ENCODE results near the gene BST1. TPM values are rescaled to one million over a fixed set of nuclear protein-coding genes. Genes with fewer than 3 reads are reported as not detected.

Gene BST1
- 0.56 TPM in 1 of 2 replicates, not detected in the other for total RNA-seq (2014; rRNA removed; shearing (Covaris generic))

- DNase-seq (ENCODE audit: low spot score): no peak
Observed at GRCh38 chr4:15702941-15703403, at the start of gene BST1. Gene BST1 (plus strand): TSS chr4:15703065. CDS start chr4:15703145, 80 bp downstream.

GRCh38 chr4:15653420-15653819 is 49.4 kb upstream of the BST1 start:
- peak; percentile 29 for DNase-seq (ENCODE audit: low spot score)

GRCh38 chr4:15653864-15654592 is 48.8 kb upstream of the BST1 start:
- peak; percentile 77 for DNase-seq (ENCODE audit: low spot score)

- peak; percentile 18 for DNase-seq (ENCODE audit: low spot score)
Observed at GRCh38 chr4:15654593-15655222, 48.2 kb upstream of the BST1 start.

GRCh38 chr4:15655223-15656037 is 47.4 kb upstream of the BST1 start, which contains the start of gene FBXL5:
Gene FBXL5 (minus strand): TSS chr4:15655357. CDS start chr4:15655287, 70 bp downstream.
- DNase-seq (ENCODE audit: low spot score): peak; percentile 74

- DNase-seq (ENCODE audit: low spot score): no peak
Observed at GRCh38 chr4:15656038-15656470, 46.8 kb upstream of the BST1 start.

- no peak for DNase-seq (ENCODE audit: low spot score)
Observed at GRCh38 chr4:15657366-15657765, 45.5 kb upstream of the BST1 start.

GRCh38 chr4:15658136-15658770 is 44.6 kb upstream of the BST1 start:
- no peak for DNase-seq (ENCODE audit: low spot score)

GRCh38 chr4:15658781-15659180 is 44.1 kb upstream of the BST1 start:
- DNase-seq (ENCODE audit: low spot score): no peak

- no peak for DNase-seq (ENCODE audit: low spot score)
Observed at GRCh38 chr4:15659768-15660570, 42.9 kb upstream of the BST1 start.

GRCh38 chr4:15665753-15666365 is 37.0 kb upstream of the BST1 start:
- no peak for DNase-seq (ENCODE audit: low spot score)

GRCh38 chr4:15667006-15667405 is 35.9 kb upstream of the BST1 start:
- no peak for DNase-seq (ENCODE audit: low spot score)

- DNase-seq (ENCODE audit: low spot score): no peak
Observed at GRCh38 chr4:15668566-15669435, 34.1 kb upstream of the BST1 start.

GRCh38 chr4:15670576-15670975 is 32.3 kb upstream of the BST1 start:
- DNase-seq (ENCODE audit: low spot score): no peak

GRCh38 chr4:15672101-15672500 is 30.8 kb upstream of the BST1 start:
- no peak for DNase-seq (ENCODE audit: low spot score)

- DNase-seq (ENCODE audit: low spot score): no peak
Observed at GRCh38 chr4:15673337-15673736, 29.5 kb upstream of the BST1 start.

GRCh38 chr4:15674046-15674445 is 28.8 kb upstream of the BST1 start:
- no peak for DNase-seq (ENCODE audit: low spot score)

- no peak for DNase-seq (ENCODE audit: low spot score)
Observed at GRCh38 chr4:15674926-15675325, 27.9 kb upstream of the BST1 start.

- no peak for DNase-seq (ENCODE audit: low spot score)
Observed at GRCh38 chr4:15675356-15675755, 27.5 kb upstream of the BST1 start.

Measured in H4 (cell line).